Epithelial cell of esophagus (primary cell): ENCODE measurements around the gene KBTBD7.
A peak's percentile ranks its signal among the peaks of the same experiment; 100 is the strongest.

Experiments
- DNase-seq: peaks from one replicate; pipeline ENCODE4 v3.0.0; 2010; ENCODE audit warnings: low read depth
- H3K4me3 ChIP-seq: 2 replicates; pipeline ENCODE4 v1.5.1; 2011; ENCODE audit warnings: mild to moderate bottlenecking, low read length, control low read depth
- CTCF ChIP-seq: IDR thresholded peaks from 2 replicates; pipeline ENCODE4 v1.5.1; 2011; ENCODE audit warnings: low read depth, mild to moderate bottlenecking, low read length, control low read depth, inconsistent platforms; ENCODE audit not compliant: insufficient read depth; ENCODE audit errors: missing control alignments

The KBTBD7 gene

GRCh38 chr13:41229356-41229755, 35.0 kb upstream of the KBTBD7 start:
- no peak overlapping the region for H3K4me3 ChIP-seq
- DNase-seq = no peak
- no peak for TF ChIP-seq CTCF

GRCh38 chr13:41224113-41225110, 30.0 kb upstream of the KBTBD7 start:
- no peak overlapping the region for H3K4me3 ChIP-seq
- peak; percentile 38 for DNase-seq
- no peak for TF ChIP-seq CTCF

- TF ChIP-seq CTCF = peak; percentile 84
- no peak overlapping the region for H3K4me3 ChIP-seq
- peak; percentile 76 for DNase-seq
Measured at GRCh38 chr13:41222259-41222852, 28.0 kb upstream of the KBTBD7 start.

GRCh38 chr13:41220401-41220800, 26.0 kb upstream of the KBTBD7 start:
- no peak for DNase-seq
- no peak overlapping the region for H3K4me3 ChIP-seq
- no peak for TF ChIP-seq CTCF

- peak; percentile 9 for DNase-seq
- H3K4me3 ChIP-seq = no peak overlapping the region
- TF ChIP-seq CTCF = no peak
Measured at GRCh38 chr13:41216160-41216559, 21.8 kb upstream of the KBTBD7 start.

GRCh38 chr13:41213919-41214318, 19.6 kb upstream of the KBTBD7 start:
- TF ChIP-seq CTCF = no peak
- H3K4me3 ChIP-seq = no peak overlapping the region
- peak; percentile 10 for DNase-seq
